ENCODE results near the gene UROC1.

DNA sequence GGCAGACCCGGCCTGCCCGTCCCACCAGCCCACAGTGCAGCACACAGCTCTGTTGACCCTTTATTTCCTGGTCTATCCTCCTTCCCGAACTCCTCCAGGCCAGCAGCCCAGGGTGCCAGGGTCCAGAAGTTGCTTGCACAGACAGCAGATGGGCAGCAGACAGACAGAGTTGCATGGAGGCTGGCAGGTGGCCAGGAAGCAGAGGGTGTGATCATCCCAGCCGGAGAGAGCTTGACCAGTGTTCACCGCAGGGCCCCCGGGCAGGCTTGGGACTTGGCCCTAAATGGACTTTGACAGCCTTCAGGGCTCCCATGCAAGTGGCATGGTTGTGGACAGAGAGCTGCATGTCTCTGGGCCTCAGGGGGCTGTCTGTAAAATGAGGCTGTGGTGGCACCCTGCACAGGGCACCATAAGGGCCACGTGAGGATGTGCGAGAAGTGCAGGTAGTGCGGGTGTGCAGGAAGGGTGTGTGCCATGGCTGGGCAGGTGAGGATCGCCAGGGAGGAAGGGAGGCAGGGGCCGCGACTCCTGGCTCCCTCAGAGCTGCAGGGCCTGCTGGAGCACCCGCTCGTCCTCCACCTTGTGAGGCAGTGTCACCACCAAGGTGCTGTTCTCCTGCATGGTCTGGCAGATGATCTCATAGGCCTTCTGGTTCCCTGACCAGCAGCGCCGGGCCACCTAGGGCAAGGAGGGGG, 35.6 kb downstream of the UROC1 start:
- TF ChIP-seq, protein P1, sequence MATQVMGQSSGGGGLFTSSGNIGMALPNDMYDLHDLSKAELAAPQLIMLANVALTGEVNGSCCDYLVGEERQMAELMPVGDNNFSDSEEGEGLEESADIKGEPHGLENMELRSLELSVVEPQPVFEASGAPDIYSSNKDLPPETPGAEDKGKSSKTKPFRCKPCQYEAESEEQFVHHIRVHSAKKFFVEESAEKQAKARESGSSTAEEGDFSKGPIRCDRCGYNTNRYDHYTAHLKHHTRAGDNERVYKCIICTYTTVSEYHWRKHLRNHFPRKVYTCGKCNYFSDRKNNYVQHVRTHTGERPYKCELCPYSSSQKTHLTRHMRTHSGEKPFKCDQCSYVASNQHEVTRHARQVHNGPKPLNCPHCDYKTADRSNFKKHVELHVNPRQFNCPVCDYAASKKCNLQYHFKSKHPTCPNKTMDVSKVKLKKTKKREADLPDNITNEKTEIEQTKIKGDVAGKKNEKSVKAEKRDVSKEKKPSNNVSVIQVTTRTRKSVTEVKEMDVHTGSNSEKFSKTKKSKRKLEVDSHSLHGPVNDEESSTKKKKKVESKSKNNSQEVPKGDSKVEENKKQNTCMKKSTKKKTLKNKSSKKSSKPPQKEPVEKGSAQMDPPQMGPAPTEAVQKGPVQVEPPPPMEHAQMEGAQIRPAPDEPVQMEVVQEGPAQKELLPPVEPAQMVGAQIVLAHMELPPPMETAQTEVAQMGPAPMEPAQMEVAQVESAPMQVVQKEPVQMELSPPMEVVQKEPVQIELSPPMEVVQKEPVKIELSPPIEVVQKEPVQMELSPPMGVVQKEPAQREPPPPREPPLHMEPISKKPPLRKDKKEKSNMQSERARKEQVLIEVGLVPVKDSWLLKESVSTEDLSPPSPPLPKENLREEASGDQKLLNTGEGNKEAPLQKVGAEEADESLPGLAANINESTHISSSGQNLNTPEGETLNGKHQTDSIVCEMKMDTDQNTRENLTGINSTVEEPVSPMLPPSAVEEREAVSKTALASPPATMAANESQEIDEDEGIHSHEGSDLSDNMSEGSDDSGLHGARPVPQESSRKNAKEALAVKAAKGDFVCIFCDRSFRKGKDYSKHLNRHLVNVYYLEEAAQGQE (IDR thresholded peaks at IDR 0.05; ENCODE audit: insufficient replicate concordance, low read depth) = no peak
- TF ChIP-seq POLR2AphosphoS5 (IDR thresholded peaks at IDR 0.05; ENCODE audit: low read depth) = no peak
- no peak for TF ChIP-seq CTCF (IDR thresholded peaks at IDR 0.05; ENCODE audit: insufficient read depth, low read length)
- TF ChIP-seq SPI1 (IDR thresholded peaks at IDR 0.05; ENCODE audit: borderline replicate concordance, low read depth) = no peak
- TF ChIP-seq GABPA (IDR thresholded peaks at IDR 0.05; ENCODE audit: low read depth) = no peak

All from HL-60 (cell line).